Fibroblast of lung (primary cell): ENCODE data around the gene HMGN1.

Experiments used
- CTCF ChIP-seq, 2 donors: IDR thresholded peaks in 1 of 2; conservative IDR thresholded peaks in 1 of 2; 1 replicate in 1 of 2; 2 replicates in 1 of 2; pipeline ENCODE4 v1.5.1; 2011 to 2012; ENCODE audit warnings: low read length in 2 of 2, control low read depth in 1 of 2, inconsistent platforms in 1 of 2, low read depth in 1 of 2, mild to moderate bottlenecking in 1 of 2
- EZH2 ChIP-seq: IDR thresholded peaks from 2 replicates; pipeline ENCODE4 v1.5.1; 2012; ENCODE audit warnings: low read length, control low read depth, mild to moderate bottlenecking; ENCODE audit errors: missing control alignments

GRCh38 chr21:39318091-39318959 is 30.6 kb downstream of the HMGN1 start:
- no peak for TF ChIP-seq EZH2
- TF ChIP-seq CTCF (conservative IDR thresholded peaks at IDR 0.05 in 1 of 2, IDR thresholded peaks at IDR 0.05 in 1 of 2; ENCODE audit: low read depth in 1 of 2, low read length in 2 of 2), result no peak
